Measurements from ENCODE around the gene SCIN. TPM values are rescaled to one million over a fixed set of nuclear protein-coding genes. Genes with fewer than 3 reads are reported as not detected.

Gene SCIN
- total and polyA plus RNA-seq, 7 donors = 0.08 to 0.17 (median 0.13) TPM; not detected in 3

DNA sequence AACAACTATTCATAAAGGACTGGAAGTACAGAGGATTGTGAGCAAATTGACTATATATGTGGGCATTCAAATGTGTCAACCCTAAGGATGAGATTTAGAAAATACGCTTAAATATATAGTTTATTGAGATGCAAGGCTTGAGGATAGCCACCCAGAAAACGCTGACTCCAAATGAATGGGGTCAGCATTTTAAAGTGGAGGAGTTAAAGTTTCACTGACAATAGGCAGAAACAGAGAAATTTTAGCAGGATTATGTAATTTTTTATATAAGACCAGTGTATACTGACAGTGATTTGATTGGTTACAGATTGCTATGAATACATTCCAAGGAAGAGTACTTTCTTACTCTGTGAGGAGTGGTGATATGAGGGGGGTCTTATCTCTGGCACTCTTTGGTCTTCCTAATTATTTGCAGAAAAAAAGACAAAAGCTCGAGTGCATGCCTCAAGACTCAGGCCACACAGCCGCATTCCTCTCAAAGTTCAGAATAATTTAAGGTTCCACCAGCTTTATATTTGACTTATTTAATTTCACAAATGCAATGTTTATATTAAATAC lies 78.3 kb downstream of the SCIN start:
- 76 to 80% (median 77%) methylated on average over 4 of the region's 4 CpGs for WGBS, 3 donors
- ATAC-seq = no peak

DNA sequence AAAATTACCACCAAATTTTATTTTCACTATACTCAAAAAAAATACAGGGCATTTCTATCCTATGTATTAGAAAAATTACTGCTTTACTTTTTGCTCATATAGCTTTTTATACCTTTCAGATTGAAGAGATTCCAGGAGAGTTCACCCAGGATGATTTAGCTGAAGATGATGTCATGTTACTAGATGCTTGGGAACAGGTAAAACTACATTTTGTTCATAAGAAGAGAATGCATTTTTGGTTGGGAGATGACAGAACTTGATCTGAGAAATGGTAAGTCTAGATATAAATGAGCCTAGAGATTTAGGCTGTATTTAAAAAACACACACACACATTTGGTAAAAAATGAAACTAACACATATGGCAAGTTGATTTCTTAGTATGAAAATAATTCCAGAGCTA lies 78.8 kb downstream of the SCIN start:
- Histone ChIP-seq H3K9me3 (no peaks in the 10 kb centered on the region), H3K27ac (no peak overlapping the region), H3K27me3 (ENCODE audit: insufficient read depth in 3 of 3, low read length in 2 of 3) (no peaks in the 10 kb centered on the region), H3K4me3 (no peak overlapping the region), H3K4me1 (no peaks in the 10 kb centered on the region), H3K36me3 (ENCODE audit: insufficient read depth in 1 of 2, low read depth in 1 of 2) (no peaks in the 10 kb centered on the region)
- intact Hi-C loops (cut with DNase I) = no loop called here
- ATAC-seq (no peak), DNase-seq (no peak)
- TF ChIP-seq, protein P1, sequence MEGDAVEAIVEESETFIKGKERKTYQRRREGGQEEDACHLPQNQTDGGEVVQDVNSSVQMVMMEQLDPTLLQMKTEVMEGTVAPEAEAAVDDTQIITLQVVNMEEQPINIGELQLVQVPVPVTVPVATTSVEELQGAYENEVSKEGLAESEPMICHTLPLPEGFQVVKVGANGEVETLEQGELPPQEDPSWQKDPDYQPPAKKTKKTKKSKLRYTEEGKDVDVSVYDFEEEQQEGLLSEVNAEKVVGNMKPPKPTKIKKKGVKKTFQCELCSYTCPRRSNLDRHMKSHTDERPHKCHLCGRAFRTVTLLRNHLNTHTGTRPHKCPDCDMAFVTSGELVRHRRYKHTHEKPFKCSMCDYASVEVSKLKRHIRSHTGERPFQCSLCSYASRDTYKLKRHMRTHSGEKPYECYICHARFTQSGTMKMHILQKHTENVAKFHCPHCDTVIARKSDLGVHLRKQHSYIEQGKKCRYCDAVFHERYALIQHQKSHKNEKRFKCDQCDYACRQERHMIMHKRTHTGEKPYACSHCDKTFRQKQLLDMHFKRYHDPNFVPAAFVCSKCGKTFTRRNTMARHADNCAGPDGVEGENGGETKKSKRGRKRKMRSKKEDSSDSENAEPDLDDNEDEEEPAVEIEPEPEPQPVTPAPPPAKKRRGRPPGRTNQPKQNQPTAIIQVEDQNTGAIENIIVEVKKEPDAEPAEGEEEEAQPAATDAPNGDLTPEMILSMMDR (IDR thresholded peaks at IDR 0.05) = no peak

More for the DNA sequence above, 78.3 kb downstream of the SCIN start:
- no peaks in the 10 kb centered on the region for H3K9me3 ChIP-seq
- no peaks in the 10 kb centered on the region for H3K4me1 ChIP-seq
- no peak overlapping the region for H3K4me3 ChIP-seq
- H3K27ac ChIP-seq = no peak overlapping the region
- H3K27me3 ChIP-seq (ENCODE audit: insufficient read depth in 3 of 3, low read length in 2 of 3) = no peaks in the 10 kb centered on the region
- DNase-seq = no peak
- H3K36me3 ChIP-seq (ENCODE audit: insufficient read depth in 1 of 2, low read depth in 1 of 2) = no peaks in the 10 kb centered on the region
- intact Hi-C loops (cut with DNase I) = no loop called here
- TF ChIP-seq, protein P1 (IDR thresholded peaks at IDR 0.05) = no peak

DNA sequence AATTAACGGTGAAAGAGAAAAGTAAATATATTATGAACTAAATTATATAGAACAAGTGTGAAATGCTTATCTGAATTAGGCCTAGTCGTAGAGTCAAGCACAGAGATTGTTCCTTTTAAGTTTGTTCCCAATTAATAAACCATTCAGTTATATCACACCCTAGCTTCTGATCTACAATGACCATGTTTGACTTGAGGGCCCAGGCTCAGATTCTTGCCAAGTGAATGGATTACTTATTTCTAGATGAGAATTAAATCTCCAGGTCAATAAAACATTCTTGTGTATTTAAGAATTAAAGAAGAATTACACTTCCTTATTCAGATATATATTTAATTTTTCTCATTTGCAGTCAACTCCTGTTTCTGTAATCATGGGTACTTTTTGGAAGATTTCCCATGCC lies 79.6 kb downstream of the SCIN start:
- Histone ChIP-seq H3K4me1 (no peaks in the 10 kb centered on the region), H3K27ac (no peak overlapping the region), H3K36me3 (ENCODE audit: insufficient read depth in 1 of 2, low read depth in 1 of 2) (no peaks in the 10 kb centered on the region), H3K4me3 (no peak overlapping the region), H3K27me3 (ENCODE audit: insufficient read depth in 3 of 3, low read length in 2 of 3) (no peaks in the 10 kb centered on the region), H3K9me3 (no peaks in the 10 kb centered on the region)
- intact Hi-C loops (cut with DNase I) = no loop called here
- TF ChIP-seq, protein P1 (IDR thresholded peaks at IDR 0.05) = no peak
- ATAC-seq (no peak), DNase-seq (no peak)
- 81 to 91% (median 91%) methylated on average over 2 of the region's 2 CpGs for WGBS, 3 donors

DNA sequence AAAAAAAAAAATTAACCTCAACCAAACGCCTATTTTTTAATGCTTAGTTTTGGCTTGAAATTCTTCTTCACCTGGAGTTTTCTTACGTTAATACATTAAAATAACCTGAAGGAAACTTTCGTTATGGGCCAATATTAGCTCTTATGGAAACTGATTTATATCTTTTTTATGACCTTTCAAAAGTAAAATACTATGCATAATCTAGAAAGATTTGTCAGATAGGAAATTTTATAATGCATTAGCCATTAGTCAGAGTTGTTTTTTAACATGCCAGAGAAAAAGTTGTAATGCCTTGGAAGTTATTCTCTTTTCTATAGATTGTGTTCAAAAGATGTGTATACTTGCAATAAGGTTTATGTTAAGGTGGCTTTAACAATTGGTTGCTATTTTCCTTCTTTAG lies 82.6 kb downstream of the SCIN start:
- WGBS, 3 donors = 73 to 77% (median 74%) methylated on average over 3 of the region's 3 CpGs
- H3K36me3 ChIP-seq (ENCODE audit: insufficient read depth in 1 of 2, low read depth in 1 of 2) = no peaks in the 10 kb centered on the region
- no peak for ATAC-seq
- TF ChIP-seq, protein P1 (IDR thresholded peaks at IDR 0.05) = no peak
- H3K27me3 ChIP-seq (ENCODE audit: insufficient read depth in 3 of 3, low read length in 2 of 3) = no peaks in the 10 kb centered on the region
- no peak overlapping the region for H3K4me3 ChIP-seq
- H3K27ac ChIP-seq = no peak overlapping the region
- intact Hi-C loops (cut with DNase I) = no loop called here
- no peaks in the 10 kb centered on the region for H3K9me3 ChIP-seq
- H3K4me1 ChIP-seq = no peaks in the 10 kb centered on the region
- DNase-seq = no peak

DNA sequence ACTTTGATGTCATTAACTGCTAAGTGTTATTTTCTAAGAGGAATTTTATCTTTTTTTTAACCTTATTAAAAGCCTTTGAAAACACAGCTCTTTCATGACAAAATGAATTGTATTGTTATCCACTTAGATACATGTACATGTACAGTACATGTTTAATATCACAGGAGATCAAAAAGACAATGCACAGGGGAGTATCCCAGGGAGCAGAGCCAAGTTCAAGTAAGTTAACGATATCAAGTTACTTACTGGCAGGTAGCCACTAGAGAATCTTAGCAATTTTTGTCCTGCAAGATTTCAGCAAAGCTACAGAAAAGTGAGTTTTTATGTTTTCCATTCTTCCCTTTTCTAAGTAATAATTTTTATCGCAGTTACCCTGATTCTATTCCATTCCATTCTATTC lies 83.0 kb downstream of the SCIN start:
- intact Hi-C loops (cut with DNase I) = no loop called here
- 54 to 71% (median 66%) methylated on average over 2 of the region's 2 CpGs for WGBS, 3 donors
- TF ChIP-seq, protein P1 (IDR thresholded peaks at IDR 0.05) = no peak

More for the DNA sequence above, 83.0 kb downstream of the SCIN start:
- H3K27me3 ChIP-seq (ENCODE audit: insufficient read depth in 3 of 3, low read length in 2 of 3) = no peaks in the 10 kb centered on the region
- no peaks in the 10 kb centered on the region for H3K36me3 ChIP-seq (ENCODE audit: insufficient read depth in 1 of 2, low read depth in 1 of 2)
- no peak overlapping the region for H3K4me3 ChIP-seq
- no peaks in the 10 kb centered on the region for H3K9me3 ChIP-seq
- ATAC-seq (no peak), DNase-seq (no peak)
- H3K27ac ChIP-seq = no peak overlapping the region
- no peaks in the 10 kb centered on the region for H3K4me1 ChIP-seq
